Measurements from ENCODE around the gene CEP104. TPM values are rescaled to one million over a fixed set of nuclear protein-coding genes. Genes with fewer than 3 reads are reported as not detected.

CEP104 gene
- polyA plus RNA-seq, 3 donors: 8.3 to 25.1 (median 13.0) TPM

- no peak overlapping the region for H3K27ac Mint-ChIP-seq
- WGBS (ENCODE audit: insufficient coverage): 100% methylated on average over 10 of the region's 10 CpGs
- peaks cover 67 to 97% of the 10 kb centered on the region in 2 donors for H3K36me3 ChIP-seq (replicated peaks in 1 of 2; ENCODE audit: control insufficient read depth in 1 of 2, insufficient read depth in 2 of 2, low read length in 2 of 2)
Measured at GRCh38 chr1:3834701-3835100, 22.3 kb downstream of the CEP104 start.

GRCh38 chr1:3831689-3832088 is 25.3 kb downstream of the CEP104 start:
- H3K27ac Mint-ChIP-seq: no peak overlapping the region
- Histone ChIP-seq H3K9ac (ENCODE audit: insufficient read depth, low read length, poor library complexity, severe bottlenecking) (no peak overlapping the region), H3K36me3 (replicated peaks in 1 of 2; ENCODE audit: control insufficient read depth in 1 of 2, insufficient read depth in 2 of 2, low read length in 2 of 2) (peaks cover 70 to 97% of the 10 kb centered on the region in 2 donors), H3K27ac (ENCODE audit: low read depth in 1 of 2, low read length in 2 of 2) (no peak overlapping the region), H4K20me1 (ENCODE audit: insufficient read depth, low read length) (no peaks in the 10 kb centered on the region), H3K4me3 (replicated peaks in 1 of 3; ENCODE audit: low read depth in 2 of 3, low read length in 3 of 3) (no peak overlapping the region), H3K9me3 (replicated peaks in 1 of 2; ENCODE audit: control insufficient read depth in 1 of 2, insufficient read depth in 1 of 2, low read length in 2 of 2) (peaks cover 0 to 4% of the 10 kb centered on the region in 2 donors), H3K27me3 (ENCODE audit: control insufficient read depth in 2 of 2, insufficient read depth in 2 of 2, low read length in 2 of 2) (no peaks in the 10 kb centered on the region), H2AFZ (ENCODE audit: insufficient read depth, low read depth, low read length, poor library complexity, severe bottlenecking) (no peak overlapping the region), H3K79me2 (ENCODE audit: insufficient read depth, low read length) (no peaks in the 10 kb centered on the region), H3K4me2 (replicated peaks; ENCODE audit: extremely low read depth, low read length, poor library complexity, severe bottlenecking) (no peak overlapping the region), H3K4me1 (ENCODE audit: control insufficient read depth in 1 of 2, insufficient read depth in 2 of 2, low read length in 2 of 2) (no peaks in the 10 kb centered on the region)
- peaks cover 75 to 82% of the 10 kb centered on the region in 2 donors for H3K36me3 Mint-ChIP-seq
- peaks cover 0 to 3% (median 0%) of the 10 kb centered on the region in 7 donors for H3K9me3 Mint-ChIP-seq
- DNase-seq: no peak
- H3K4me3 Mint-ChIP-seq: no peak overlapping the region
- peaks cover 0 to 1% (median 0%) of the 10 kb centered on the region in 3 donors for H3K27me3 Mint-ChIP-seq (ENCODE audit: low read depth in 3 of 3)
- H3K4me1 Mint-ChIP-seq: no peaks in the 10 kb centered on the region
- intact Hi-C loops (cut with micrococcal nuclease): no loop called here
- no peak for TF ChIP-seq CTCF (IDR thresholded peaks at IDR 0.05)
- no CpG with 5 or more reads among the region's 6 CpGs for WGBS (ENCODE audit: insufficient coverage)

More at GRCh38 chr1:3834701-3835100, 22.3 kb downstream of the CEP104 start:
- Histone ChIP-seq H3K79me2 (ENCODE audit: insufficient read depth, low read length) (no peaks in the 10 kb centered on the region), H4K20me1 (ENCODE audit: insufficient read depth, low read length) (no peaks in the 10 kb centered on the region), H3K27me3 (ENCODE audit: control insufficient read depth in 2 of 2, insufficient read depth in 2 of 2, low read length in 2 of 2) (no peaks in the 10 kb centered on the region), H3K9ac (ENCODE audit: insufficient read depth, low read length, poor library complexity, severe bottlenecking) (no peak overlapping the region), H3K4me2 (replicated peaks; ENCODE audit: extremely low read depth, low read length, poor library complexity, severe bottlenecking) (no peak overlapping the region), H3K27ac (ENCODE audit: low read depth in 1 of 2, low read length in 2 of 2) (no peak overlapping the region), H2AFZ (ENCODE audit: insufficient read depth, low read depth, low read length, poor library complexity, severe bottlenecking) (no peak overlapping the region), H3K9me3 (replicated peaks in 1 of 2; ENCODE audit: control insufficient read depth in 1 of 2, insufficient read depth in 1 of 2, low read length in 2 of 2) (peaks cover 16 to 23% of the 10 kb centered on the region in 2 donors), H3K4me3 (replicated peaks in 1 of 3; ENCODE audit: low read depth in 2 of 3, low read length in 3 of 3) (no peak overlapping the region), H3K4me1 (ENCODE audit: control insufficient read depth in 1 of 2, insufficient read depth in 2 of 2, low read length in 2 of 2) (no peaks in the 10 kb centered on the region)
- Mint-ChIP-seq H3K9me3 (peaks cover 15 to 23% (median 18%) of the 10 kb centered on the region in 7 donors), H3K4me1 (no peaks in the 10 kb centered on the region), H3K36me3 (peaks cover 77 to 83% of the 10 kb centered on the region in 2 donors), H3K27me3 (ENCODE audit: low read depth in 3 of 3) (peaks cover 0 to 1% (median 0%) of the 10 kb centered on the region in 3 donors), H3K4me3 (no peak overlapping the region)
- intact Hi-C loops (cut with micrococcal nuclease): no loop called here
- TF ChIP-seq CTCF (IDR thresholded peaks at IDR 0.05): no peak
- DNase-seq: no peak
